ENCODE measurements around the gene CRBN. TPM values are rescaled to one million over a fixed set of nuclear protein-coding genes. Genes with fewer than 3 reads are reported as not detected.

CRBN gene
- total and polyA plus RNA-seq, 8 donors = 16.4 to 864 (median 62.6) TPM

- no peak overlapping the region for H3K4me3 ChIP-seq
- no peak overlapping the region for H3K27ac ChIP-seq
- peaks cover 42 to 97% (median 92%) of the 10 kb centered on the region in 4 donors for H3K36me3 ChIP-seq
Measured at GRCh38 chr3:3165650-3166049, 13.8 kb downstream of the CRBN start.

GRCh38 chr3:3165241-3165640 lies 14.2 kb downstream of the CRBN start:
- Histone ChIP-seq H3K4me1 (no peaks in the 10 kb centered on the region), H3K36me3 (peaks cover 39 to 97% (median 92%) of the 10 kb centered on the region in 4 donors), H3K9me3 (no peaks in the 10 kb centered on the region), H3K4me3 (no peak overlapping the region), H3K27ac (no peak overlapping the region), H3K27me3 (no peaks in the 10 kb centered on the region)
- DNase-seq = no peak
- intact Hi-C loops (cut with DNase I; ENCODE audit: low total_unique reads) = no loop called here
- TF ChIP-seq POLR2A (IDR thresholded peaks at IDR 0.05) (no peak), POLR2AphosphoS5 (IDR thresholded peaks at IDR 0.05) (no peak), EP300 (IDR thresholded peaks at IDR 0.05) (no peak), CTCF (IDR thresholded peaks at IDR 0.05) (no peak)
- 56 to 66% (median 60%) methylated on average over 3 of the region's 3 CpGs for WGBS, 5 donors

More at GRCh38 chr3:3165650-3166049, 13.8 kb downstream of the CRBN start:
- H3K9me3 ChIP-seq = no peaks in the 10 kb centered on the region
- no peak for DNase-seq
- intact Hi-C loops (cut with DNase I; ENCODE audit: low total_unique reads) = no loop called here
- 86 to 96% (median 93%) methylated on average over 3 of the region's 3 CpGs for WGBS, 5 donors
- H3K4me1 ChIP-seq = no peaks in the 10 kb centered on the region
- TF ChIP-seq CTCF (IDR thresholded peaks at IDR 0.05) (no peak), POLR2A (IDR thresholded peaks at IDR 0.05) (no peak), EP300 (IDR thresholded peaks at IDR 0.05) (no peak), POLR2AphosphoS5 (IDR thresholded peaks at IDR 0.05) (no peak)
- H3K27me3 ChIP-seq = no peaks in the 10 kb centered on the region

GRCh38 chr3:3160826-3161225 lies 18.7 kb downstream of the CRBN start:
- intact Hi-C loops (cut with DNase I; ENCODE audit: low total_unique reads) = no loop called here
- Histone ChIP-seq H3K27me3 (no peaks in the 10 kb centered on the region), H3K27ac (no peak overlapping the region), H3K36me3 (peaks cover 37 to 97% (median 91%) of the 10 kb centered on the region in 4 donors), H3K4me1 (no peaks in the 10 kb centered on the region), H3K9me3 (no peaks in the 10 kb centered on the region), H3K4me3 (no peak overlapping the region)
- 41 to 77% (median 63%) methylated on average over 2 of the region's 2 CpGs for WGBS, 5 donors
- TF ChIP-seq POLR2A (IDR thresholded peaks at IDR 0.05) (no peak), EP300 (IDR thresholded peaks at IDR 0.05) (no peak), POLR2AphosphoS5 (IDR thresholded peaks at IDR 0.05) (no peak), CTCF (IDR thresholded peaks at IDR 0.05) (no peak)
- DNase-seq = no peak

- DNase-seq = no peak
- WGBS, 5 donors = 90 to 95% (median 93%) methylated on average over 8 of the region's 8 CpGs
- Histone ChIP-seq H3K9me3 (no peaks in the 10 kb centered on the region), H3K27ac (no peak overlapping the region), H3K27me3 (no peaks in the 10 kb centered on the region), H3K4me1 (no peaks in the 10 kb centered on the region), H3K4me3 (no peak overlapping the region), H3K36me3 (peaks cover 43 to 97% (median 91%) of the 10 kb centered on the region in 4 donors)
- no peak for TF ChIP-seq POLR2AphosphoS5 (IDR thresholded peaks at IDR 0.05)
- intact Hi-C loops (cut with DNase I; ENCODE audit: low total_unique reads) = no loop called here
Measured at GRCh38 chr3:3157484-3157883, 22.0 kb downstream of the CRBN start.

GRCh38 chr3:3154879-3155610 lies 24.4 kb downstream of the CRBN start:
- 86 to 96% (median 94%) methylated on average over 5 of the region's 5 CpGs for WGBS, 5 donors
- no peak for TF ChIP-seq POLR2A (IDR thresholded peaks at IDR 0.05)
- no peak for TF ChIP-seq POLR2AphosphoS5 (IDR thresholded peaks at IDR 0.05)
- no peak for TF ChIP-seq EP300 (IDR thresholded peaks at IDR 0.05)
- TF ChIP-seq CTCF (IDR thresholded peaks at IDR 0.05) = no peak
- intact Hi-C loops (cut with DNase I; ENCODE audit: low total_unique reads) = no loop called here
- no peak for DNase-seq
- Histone ChIP-seq H3K36me3 (peaks cover 57 to 100% (median 96%) of the 10 kb centered on the region in 4 donors), H3K27me3 (no peaks in the 10 kb centered on the region), H3K9me3 (no peaks in the 10 kb centered on the region), H3K4me3 (no peak overlapping the region), H3K27ac (no peak overlapping the region), H3K4me1 (peaks cover 0 to 15% (median 7%) of the 10 kb centered on the region in 4 donors)
